Endothelial cell of hepatic sinusoid (primary cell): ENCODE measurements around the gene FAF1.
"Not testable (repeated sequence)": the region's sequence is repeated elsewhere in the genome, so short reads cannot be mapped to it uniquely, and the experiment has no call there.

ENCODE experiments used
- in situ Hi-C: cut with HindIII; loops from 2 replicates; pipeline ENCODE4 v1.10.0; 2017; ENCODE audit warnings: low sequenced_read_pairs

The FAF1 gene

DNA sequence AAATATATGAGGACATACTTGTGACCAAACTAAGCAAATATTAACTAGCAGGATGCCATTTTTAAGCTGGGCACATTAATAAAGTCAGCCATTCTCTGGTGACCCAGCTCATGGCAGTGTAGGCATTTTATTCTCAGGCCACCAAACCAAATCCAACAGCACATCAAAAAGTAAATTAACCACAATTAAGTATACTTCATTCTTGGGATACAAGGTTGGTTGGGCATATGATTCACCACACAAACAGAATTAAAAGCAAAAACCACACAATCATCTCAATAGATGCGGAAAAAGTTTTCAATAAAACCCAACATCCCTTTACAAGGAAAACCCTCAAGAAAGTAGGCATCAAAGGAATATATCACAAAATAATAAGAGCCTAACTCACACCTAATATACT, 101.3 kb downstream of the FAF1 start:
- in situ Hi-C loops: no loop called here

DNA sequence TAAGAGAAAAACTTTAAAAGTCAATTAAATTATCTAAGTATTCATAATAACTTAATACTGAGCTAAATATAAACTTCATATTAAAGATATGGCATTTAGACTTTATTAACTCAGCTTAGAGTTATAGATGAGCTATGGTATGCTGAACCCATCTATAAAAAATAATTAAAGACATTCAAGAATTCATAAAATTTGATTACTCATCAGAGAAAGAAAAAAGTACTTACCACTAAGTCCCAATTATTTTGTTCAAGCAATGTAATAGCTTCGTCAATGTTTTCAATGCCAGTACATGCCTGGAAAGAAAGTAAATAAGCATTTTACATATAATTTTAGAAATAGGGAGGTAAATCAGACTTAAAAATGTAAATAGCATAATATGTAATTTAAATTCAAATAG, 102.4 kb downstream of the FAF1 start:
- in situ Hi-C loops: no loop called here

DNA sequence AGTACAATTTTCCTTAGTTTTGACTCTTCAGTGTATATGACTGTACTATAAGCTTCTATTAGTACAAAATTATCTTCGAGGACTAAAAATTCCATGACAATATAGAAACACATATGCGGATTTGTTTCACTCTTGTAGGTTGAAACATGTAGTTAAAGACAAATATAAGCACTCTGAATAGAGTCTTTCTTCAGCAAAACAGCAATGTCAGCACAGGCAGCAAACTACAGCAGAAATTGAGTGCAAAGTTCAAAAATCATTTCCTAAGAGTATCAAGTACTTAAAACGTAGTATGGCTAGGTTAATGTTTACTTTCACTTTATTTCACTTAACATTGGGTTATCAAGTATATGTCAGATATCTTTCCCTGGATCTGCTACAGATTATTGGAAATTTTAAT, 106.7 kb downstream of the FAF1 start:
- in situ Hi-C loops: no loop called here

DNA sequence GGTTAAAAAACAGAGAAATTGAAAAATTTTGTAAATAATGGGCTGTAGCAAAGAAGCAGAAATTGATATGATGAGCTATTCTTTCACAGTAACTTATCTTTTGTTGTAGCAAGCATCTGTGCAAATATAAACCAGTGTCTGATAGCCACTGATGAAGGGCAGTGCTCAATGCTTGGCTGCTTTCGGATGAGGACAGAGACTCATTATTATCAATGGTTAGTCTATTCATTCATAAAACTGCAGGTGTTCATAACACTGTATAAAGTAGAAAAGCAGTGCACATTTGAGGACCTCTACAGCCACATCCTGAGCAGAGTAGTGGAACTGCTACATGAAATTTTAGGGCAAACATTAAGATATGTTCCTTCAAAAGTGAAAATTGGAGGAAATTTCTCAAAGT, 107.2 kb downstream of the FAF1 start:
- in situ Hi-C loops: no loop called here

DNA sequence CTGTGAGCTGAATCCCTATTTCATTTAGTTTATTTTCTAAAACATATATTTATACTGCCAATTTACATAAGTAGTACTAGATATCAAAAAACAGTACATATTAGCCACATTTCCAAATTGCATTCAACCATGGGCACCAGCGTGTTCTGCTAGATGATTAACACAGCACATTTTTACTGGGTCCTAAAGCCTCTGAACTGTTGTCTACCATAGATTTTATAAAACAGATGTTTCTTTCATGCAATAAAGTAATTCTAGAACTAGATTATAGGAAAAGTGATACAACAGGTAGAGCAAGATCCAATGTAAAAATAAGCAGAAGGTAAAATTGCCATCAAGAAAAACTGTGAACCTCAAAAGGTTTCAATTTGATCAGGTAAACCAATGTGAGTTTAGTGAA, 108.6 kb downstream of the FAF1 start:
- in situ Hi-C loops: no loop called here

DNA sequence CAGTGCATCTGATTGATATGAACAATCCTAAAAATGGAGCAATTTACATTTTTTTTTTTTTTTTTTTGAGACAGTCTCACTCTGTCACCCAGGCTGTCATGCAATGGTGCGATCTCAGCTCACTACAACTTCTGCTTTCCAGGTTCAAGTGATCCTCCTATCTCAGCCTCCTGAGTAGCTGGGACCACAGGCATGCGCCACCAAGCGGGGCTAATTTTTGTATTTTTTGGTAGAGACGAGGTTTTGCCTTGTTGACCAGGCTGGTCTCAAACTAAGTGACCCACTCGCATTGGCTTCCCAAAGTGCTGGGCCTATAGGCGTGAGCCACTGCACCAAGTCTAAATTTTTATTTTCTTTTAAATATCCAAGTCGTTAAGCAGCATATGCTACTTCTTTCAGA, 109.0 kb downstream of the FAF1 start:
- in situ Hi-C loops: no loop called here

DNA sequence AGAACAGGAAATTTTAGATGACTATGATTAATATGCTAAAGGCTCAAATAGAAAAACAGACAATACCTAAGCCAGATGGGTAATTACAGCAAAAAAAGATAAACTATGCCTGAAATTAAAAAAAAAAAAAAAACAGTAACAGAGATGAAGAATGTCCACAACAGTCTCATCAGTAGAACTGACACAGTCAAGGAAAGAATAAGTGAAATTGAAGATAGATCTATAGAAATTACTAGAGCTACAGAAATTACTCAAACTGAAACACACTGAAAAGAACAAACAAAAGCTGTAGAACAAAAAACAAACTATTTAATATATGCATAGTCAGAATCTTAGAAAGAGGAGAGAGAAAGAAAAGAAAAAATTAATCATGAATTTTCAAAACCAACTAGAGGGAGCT, 112.8 kb downstream of the FAF1 start:
- in situ Hi-C loops: no loop called here

DNA sequence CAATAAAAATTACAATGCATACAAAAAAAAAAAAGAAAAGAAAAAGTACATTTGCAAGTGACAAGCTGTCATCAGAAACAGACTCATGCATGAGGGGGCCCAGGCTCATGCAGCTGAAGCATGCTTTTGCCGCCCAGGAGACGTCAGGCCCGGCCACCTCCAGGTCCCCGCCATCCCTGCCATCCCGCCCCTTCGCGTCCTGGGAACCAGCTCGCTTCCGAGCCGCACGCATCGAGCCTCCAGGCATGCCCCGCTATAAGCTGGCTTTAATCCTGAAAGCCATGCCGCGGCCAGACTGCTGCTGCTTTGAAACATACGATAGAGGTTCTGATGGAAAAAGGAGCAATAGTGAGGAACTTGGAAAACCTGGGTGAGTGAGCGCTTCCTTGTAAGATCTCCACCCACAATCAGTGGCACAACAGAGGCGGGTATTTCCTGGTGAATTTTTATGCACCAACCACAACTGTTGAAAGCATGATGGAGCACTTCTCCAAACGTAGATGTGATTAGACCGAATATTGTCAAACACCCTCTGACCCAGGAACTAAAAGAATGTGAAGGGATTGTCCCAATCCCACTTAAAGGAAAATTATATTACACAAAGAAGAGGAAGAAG, 113.7 kb downstream of the FAF1 start:
- in situ Hi-C loops: no loop called here

DNA sequence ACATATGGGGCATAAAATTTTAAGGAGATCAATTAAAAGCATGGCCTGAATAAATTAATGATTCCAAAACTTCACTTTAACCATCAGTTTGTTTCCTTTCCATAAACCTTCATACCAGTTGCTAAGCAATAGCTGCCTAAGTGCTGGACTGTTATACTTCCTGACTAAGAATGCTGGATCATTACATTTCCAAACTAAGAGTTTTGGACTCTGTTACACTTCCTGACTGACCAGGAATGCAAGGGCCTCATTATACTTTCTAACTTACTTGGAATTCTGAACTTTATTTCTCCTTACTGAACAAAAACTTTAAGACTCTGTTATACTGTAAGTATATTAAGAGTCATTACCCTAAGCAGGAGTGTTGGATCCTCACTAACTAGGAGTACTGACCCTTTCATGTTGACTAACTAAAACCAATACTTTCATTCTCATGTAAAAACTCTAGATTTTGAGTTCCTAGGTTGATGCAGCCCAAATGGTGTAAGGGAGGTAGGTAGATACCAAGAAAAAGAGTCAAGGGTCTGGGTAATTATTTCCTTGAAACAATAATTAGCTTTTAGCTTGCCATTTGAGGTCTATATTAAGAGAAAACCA, 118.2 kb downstream of the FAF1 start:
- in situ Hi-C loops: no loop called here

DNA sequence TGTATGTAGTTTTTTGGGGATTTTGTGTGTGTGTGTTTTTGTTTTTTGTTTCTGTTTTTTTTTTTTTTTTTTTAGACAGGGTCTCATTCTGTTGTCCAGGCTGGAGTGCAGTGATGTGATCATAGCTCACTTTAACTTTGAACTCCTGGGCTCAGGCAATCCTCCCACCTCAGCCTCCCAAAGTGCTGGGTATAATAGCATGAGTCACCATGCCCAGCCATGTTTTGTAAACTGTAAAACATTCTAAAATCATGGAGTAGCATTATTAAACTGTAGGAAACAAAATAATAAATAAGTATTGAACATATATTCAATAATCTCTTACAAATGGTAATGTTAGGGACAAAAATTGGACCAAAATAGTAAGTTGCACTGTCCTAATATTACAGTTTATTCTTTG, 124.0 kb downstream of the FAF1 start:
- in situ Hi-C loops: no loop called here

DNA sequence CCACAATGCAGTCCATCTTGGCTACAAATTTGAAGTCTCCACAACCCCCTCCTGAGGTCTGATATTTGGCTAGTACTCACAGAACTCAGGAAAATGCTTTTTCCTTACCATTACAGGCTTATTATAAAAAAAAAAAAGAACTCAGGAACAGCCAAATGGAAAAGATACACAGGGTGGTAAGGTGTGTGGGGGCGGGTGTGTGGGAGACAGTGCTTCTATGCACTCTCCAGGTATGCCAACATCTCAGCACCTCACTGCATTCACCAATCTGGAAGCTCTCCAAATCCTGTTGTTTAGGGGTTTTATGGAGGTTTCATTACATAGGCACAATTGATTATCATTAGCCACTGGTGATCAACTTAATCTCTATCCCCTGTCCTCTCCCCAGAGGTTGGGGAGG, 126.9 kb downstream of the FAF1 start:
- in situ Hi-C loops: no loop called here

DNA sequence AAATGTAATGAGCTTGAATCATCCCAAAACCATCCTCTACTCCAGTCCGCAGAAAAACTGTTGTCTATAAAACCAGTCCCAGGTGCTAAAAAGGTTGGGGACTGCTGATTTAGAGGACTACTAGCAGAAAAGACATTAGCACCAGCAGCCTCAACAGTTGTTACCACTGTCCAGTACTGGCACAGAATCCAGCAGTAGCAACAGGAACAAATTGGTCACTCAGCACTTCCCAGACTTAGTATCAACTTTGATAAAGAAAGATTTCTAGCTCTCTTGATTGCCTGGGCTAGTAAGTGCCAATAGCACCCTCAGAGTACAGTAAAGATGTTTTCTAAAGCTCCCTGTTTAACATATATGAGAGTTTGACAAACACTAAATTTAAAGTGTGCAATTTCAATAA, 127.9 kb downstream of the FAF1 start:
- in situ Hi-C loops: no loop called here

DNA sequence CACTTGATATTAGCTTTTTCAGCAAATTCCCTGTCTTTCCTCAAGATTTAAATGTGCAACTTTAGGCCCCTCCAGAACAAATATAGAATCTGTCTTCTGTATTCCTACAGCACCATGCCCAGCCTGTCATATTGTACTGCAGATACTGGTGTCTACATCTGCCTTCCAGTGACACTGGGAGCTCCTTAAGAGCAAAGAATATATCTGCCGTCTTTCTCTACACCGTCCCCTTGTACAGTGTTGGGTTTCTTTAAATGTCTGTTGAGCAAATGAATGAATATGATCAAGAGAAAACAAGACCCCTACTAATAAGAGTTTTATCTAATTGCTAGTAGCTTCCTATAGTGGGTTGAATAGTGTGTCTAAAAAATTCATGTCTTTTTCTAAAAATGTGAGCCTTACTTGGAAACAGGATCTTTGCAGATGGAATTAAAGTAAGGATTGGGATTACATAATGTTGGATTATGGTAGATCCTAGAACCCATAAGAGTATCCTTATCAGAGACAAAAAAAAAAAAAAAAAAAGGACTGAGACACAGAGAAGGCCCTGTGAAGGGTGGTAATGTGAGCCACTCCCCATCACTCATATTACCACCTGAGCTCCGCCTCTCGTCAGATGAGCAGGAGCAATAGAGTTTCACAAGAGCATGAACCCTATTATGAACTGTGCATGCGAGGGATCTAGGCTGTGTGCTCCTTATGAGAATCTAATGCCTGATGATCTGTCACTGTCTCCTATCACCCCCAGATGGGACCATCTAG, 128.6 kb downstream of the FAF1 start:
- in situ Hi-C loops: no loop called here

DNA sequence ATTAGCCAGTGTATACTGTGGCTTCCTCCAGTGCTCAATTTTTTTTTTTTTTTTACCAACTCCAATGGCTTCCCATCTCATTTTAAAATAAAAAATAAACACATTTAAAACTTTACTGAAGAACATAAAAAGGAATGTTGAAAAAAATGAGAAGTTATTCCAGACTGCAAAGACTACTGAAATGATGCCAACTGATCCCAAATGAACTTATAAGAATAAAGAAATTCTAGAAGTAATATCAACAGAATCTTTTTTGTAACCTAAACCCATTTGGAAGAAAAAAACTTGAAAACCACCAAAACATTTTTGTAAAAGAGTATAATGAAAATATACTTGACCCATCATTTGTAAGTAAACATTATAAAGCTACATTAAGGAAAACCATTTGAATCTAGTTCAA, 129.4 kb downstream of the FAF1 start:
- in situ Hi-C loops: no loop called here

DNA sequence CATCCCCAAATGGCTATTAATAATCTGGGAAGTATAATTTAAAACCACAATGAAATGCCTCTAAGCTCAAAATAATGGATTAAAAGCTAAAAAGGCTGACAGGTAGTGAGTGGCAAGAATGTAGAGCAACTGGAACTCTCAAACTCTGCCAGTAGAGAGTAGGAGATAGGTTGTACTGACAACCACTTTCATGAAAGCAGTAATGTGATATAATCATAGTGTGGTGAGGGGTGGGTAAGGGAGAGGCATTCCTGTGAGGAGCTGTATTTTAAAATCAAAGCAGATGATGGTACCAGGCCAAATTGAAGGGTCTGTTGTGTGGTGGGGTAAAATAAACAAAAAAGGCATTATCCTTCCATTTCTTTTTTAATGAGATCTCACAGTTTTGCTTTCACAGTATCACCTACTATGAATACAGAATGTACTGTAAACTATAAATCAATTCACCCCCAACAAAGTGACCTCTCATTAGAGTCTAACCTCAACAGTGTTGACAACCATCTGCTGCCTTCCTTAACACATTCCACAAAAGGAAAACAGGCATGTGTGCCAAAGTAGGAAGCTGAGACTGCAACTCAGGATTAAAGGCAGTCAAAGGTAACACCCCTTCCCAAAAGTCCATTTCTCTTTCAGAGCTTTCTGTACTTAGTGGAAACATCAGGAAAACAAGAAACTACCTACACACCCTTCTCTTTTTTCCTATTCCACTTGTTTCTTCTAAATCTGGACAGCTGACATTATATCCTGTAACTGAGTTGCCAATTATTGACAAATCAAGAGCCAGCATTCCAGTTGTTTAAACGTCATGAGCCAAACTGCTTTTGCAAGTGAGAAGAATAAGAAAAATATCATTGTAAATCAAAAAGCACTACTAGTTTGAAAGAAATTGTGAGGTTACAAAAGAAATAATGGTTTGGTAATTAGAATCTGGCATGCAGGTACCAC, 130.8 kb downstream of the FAF1 start:
- in situ Hi-C loops: no loop called here

DNA sequence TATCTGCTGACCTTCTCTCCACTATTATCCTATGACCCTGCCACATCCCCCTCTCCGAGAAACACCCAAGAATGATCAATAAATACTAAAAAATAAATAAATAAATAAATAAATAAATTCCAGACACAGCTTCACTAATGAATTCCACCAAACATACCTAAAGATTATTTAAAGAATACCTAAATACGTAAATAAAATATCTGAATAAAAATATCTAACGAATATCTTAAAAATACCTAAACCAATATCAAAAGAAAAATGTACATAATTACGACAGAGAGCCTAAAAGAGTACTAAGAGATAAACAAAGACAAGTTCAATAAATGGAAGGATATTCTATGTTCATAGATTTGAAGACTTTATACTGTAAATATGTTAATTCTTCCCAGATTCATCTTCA, 132.5 kb downstream of the FAF1 start:
- in situ Hi-C loops: no loop called here

DNA sequence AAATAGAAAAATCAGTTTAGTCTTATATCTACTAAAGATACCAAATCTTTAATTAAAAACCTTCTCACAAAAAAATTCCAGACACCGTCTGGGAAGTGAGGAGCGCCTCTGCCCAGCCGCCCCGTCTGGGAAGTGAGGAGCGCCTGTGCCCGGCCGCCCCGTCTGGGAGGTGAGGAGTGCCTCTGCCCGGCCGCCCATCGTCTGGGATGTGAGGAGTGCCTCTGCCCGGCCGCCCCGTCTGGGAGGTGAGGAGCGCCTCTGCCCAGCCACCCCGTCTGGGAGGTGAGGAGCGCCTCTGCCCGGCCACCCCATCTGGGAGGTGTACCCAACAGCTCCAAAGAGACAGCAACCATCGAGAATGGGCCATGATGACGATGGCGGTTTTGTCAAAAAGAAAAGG, 133.3 kb downstream of the FAF1 start:
- in situ Hi-C loops: not testable (repeated sequence)

DNA sequence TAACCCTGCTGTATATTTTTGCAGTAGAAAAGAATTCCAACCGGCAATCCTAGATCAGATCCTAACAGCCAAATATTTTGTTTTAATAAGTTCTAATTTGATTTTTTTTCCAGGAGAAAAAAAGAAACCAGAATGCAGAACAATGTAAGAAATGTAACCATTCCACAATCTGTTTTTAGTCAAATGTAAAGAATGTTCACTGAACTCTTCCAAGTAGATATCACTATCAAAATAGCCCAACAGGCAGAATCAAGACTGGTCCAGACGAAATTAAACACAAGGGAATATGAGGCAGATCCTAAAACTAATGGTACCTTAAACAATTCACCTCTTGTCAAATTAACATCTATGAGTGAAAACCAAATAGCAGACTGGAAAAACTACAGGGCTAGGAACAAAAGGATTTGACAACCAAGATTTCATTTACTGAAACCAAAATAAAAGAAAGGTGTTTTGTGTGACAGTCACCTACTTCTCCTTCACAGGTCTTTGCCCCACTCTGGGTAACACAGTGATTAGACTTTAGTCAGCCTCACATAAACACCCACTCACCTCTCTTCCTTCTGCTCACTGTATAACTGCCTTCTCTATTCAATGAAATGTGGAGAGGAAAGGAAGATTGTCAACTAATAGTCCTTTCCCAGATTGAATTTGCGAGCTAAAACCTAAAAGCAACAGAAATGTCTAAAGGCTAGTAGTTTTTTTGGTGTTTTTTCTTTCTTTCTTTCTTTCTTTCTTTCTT, 137.9 kb downstream of the FAF1 start:
- in situ Hi-C loops: no loop called here

DNA sequence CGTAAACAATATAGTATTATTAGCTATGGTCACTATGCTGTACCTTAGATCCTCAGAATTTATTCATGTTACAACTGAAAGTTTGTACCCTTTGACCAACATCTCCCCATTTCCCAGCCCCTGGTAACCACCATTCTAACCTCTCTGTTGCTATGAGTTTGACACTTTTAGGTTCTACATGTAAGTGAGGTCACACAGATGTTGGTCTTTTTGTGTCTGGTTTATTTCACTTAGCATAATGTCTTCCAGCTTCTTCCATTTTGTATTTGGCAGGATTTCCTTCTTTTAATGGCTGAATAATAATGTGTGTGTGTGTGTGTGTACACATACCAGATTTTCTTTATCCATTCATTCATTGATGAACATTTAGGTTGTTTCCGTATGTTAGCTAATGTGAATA, 139.5 kb downstream of the FAF1 start:
- in situ Hi-C loops: no loop called here

DNA sequence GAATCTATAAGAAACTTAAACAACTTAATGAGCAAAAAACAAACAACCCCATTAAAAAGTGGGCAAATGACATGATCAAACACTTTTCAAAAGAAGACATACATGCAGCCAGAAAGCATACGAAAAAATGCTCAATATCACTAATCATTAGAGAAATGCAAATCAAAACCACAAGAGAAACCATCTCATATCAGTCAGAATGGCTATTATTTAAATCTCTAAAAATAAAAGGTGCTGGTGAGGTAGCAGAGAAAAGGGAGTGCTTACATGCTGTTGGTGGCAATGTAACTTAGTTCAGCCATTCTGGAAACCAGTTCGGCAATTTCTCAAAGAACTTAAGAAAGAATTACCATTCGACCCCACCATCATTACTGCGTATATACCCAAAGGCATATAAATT, 147.7 kb downstream of the FAF1 start:
- in situ Hi-C loops: no loop called here

DNA sequence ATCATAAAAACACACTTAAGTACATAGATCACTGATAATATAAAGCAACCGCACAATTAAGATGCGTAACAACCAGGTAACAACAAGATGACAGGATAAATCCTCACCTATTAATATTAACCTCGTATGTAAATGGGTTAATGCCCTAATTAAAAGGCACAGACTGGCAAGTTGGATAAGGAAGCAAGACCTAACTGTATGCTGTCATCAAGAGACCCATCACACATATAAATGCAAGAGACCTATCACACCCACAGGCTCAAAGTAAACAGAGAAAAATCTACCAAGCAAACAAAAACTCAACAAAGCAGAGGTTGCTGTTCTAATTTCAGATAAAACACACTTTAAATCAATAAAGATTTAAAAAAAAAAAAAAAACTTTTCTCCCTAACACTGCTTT, 151.8 kb downstream of the FAF1 start:
- in situ Hi-C loops: no loop called here
